Psoas muscle (tissue), 8 donors: ENCODE data around the gene LIN7C. TPM values are rescaled to one million over a fixed set of nuclear protein-coding genes. Genes with fewer than 3 reads are reported as not detected.

ENCODE experiments used
- ATAC-seq, 4 donors: fragments of 200-7000 bp; cut with Tn5 transposase; one replicate each; pipeline ENCODE4 v1.9.1; 2020; ENCODE audit warnings: moderate library complexity in 3 of 4, mild to moderate bottlenecking in 2 of 4
- DNase-seq, 2 donors: peaks; one replicate each; pipeline ENCODE4 v3.0.0-alpha.2; 2020
- H3K27ac ChIP-seq: fragments of 200-600 bp; one replicate; pipeline ENCODE4 v1.8.0; 2022
- H3K27me3 ChIP-seq, 3 donors: fragments of 200-600 bp in 1 of 3; one replicate each; pipeline versions ENCODE4 v1.6.1 to v1.8.0; 2013 to 2022; ENCODE audit warnings: low read length in 2 of 3, mild to moderate bottlenecking in 2 of 3, moderate library complexity in 1 of 3; ENCODE audit not compliant: insufficient read depth in 3 of 3
- H3K36me3 ChIP-seq, 2 donors: fragments of 200-600 bp in 1 of 2; one replicate each; pipeline versions ENCODE4 v1.6.1 to v1.8.0; 2013 to 2022; ENCODE audit warnings: low read depth in 1 of 2, mild to moderate bottlenecking in 1 of 2, moderate library complexity in 1 of 2; ENCODE audit not compliant: insufficient read depth in 1 of 2
- H3K4me1 ChIP-seq: fragments of 200-600 bp; one replicate; pipeline ENCODE4 v1.8.0; 2022
- H3K4me3 ChIP-seq: fragments of 200-600 bp; one replicate; pipeline ENCODE4 v1.8.0; 2022; ENCODE audit warnings: mild to moderate bottlenecking
- H3K9me3 ChIP-seq: fragments of 200-600 bp; one replicate; pipeline ENCODE4 v1.8.0; 2022
- CTCF ChIP-seq: fragments of 200-600 bp; IDR thresholded peaks from one replicate; pipeline ENCODE4 v1.8.0; 2022; ENCODE audit warnings: antibody characterized with exemption
- WGBS, 3 donors: extraction: QIAGEN DNeasy Blood & Tissue Kit; methylation state at CpG; one replicate each; pipeline versions ENCODE4 v1.1.6 to v1.1.7; 2013; 5-methylcytosine and 5-hydroxymethylcytosine counted together
- intact Hi-C, 2 donors: fragments of 100-400 bp; cut with DNase I; formaldehyde crosslinking; loops; one replicate each; pipeline versions ENCODE4 v1.11.0 to v1.14.2; 2022
- polyA plus RNA-seq, 3 donors: library from polyadenylated mRNA; stranded (reverse); fragments of 200-250 nt; gene quantifications; one replicate each; pipeline ENCODE4 v1.2.3, GENCODE V29; 2013
- total RNA-seq, 4 donors: library from RNA; stranded (reverse); fragmentation: NEBNext Ultra II Directional in 2 of 4; extraction: Animal tissue kit (Norgen Biotek cat#: 25700) in 2 of 4; gene quantifications; one replicate each; pipeline versions ENCODE4 v1.2.1 to v1.2.4, GENCODE V29; 2021 to 2023
- donor health status: healthy with polysubstance abuse.
- donor health status: DM: no; HTN: no; CAD: no; lungs with moderate emphysema.
- donor health status: Bipolar disorder and iron deficiency.
- donor health status: healthy.
- donor health status: DM: yes; HTN: yes; CAD: no.
- donor health status: DM: no; HTN: no; CAD: no.
- donor health status: DM: no; HTN: no; CAD: no.
- donor health status: DM: yes; HTN: yes; CAD: no.

LIN7C gene
- total and polyA plus RNA-seq, 7 donors, result 4.2 to 18.9 (median 13.1) TPM

- no peak overlapping the region for H3K4me3 ChIP-seq
- no peak for ATAC-seq
- DNase-seq, result no peak
- no peaks in the 10 kb centered on the region for H3K36me3 ChIP-seq
- 82 to 86% (median 83%) methylated on average over 3 of the region's 3 CpGs for WGBS, 3 donors
- no peak for TF ChIP-seq CTCF
- no peak overlapping the region for H3K27ac ChIP-seq
- no peaks in the 10 kb centered on the region for H3K27me3 ChIP-seq
- intact Hi-C loops, result loop anchor here in 1 of 2 donors (5.0 kb wide), 1 partner anchor 38 kb away; no protein-coding TSS in a partner anchor
- peaks cover 43% of the 10 kb centered on the region for H3K4me1 ChIP-seq
- no peaks in the 10 kb centered on the region for H3K9me3 ChIP-seq
Observed at GRCh38 chr11:27465629-27466028, 40.9 kb downstream of the LIN7C start.

GRCh38 chr11:27464909-27465308 is 41.7 kb downstream of the LIN7C start:
- Histone ChIP-seq H3K27ac (no peak overlapping the region), H3K4me1 (peaks cover 35% of the 10 kb centered on the region), H3K27me3 (no peaks in the 10 kb centered on the region), H3K9me3 (no peaks in the 10 kb centered on the region), H3K36me3 (no peaks in the 10 kb centered on the region), H3K4me3 (no peak overlapping the region)
- TF ChIP-seq CTCF, result no peak
- intact Hi-C loops, result loop anchor here in 1 of 2 donors (5.0 kb wide), 1 partner anchor 38 kb away; no protein-coding TSS in a partner anchor
- DNase-seq, result no peak
- WGBS, 3 donors, result 60 to 71% (median 65%) methylated on average over 2 of the region's 2 CpGs
- no peak for ATAC-seq

GRCh38 chr11:27464289-27464696 is 42.3 kb downstream of the LIN7C start:
- intact Hi-C loops, result no loop called here
- ATAC-seq, result peak in 3 of 4 donors; percentile 39 to 60 (median 51)
- TF ChIP-seq CTCF, result no peak

GRCh38 chr11:27462543-27462942 is 44.0 kb downstream of the LIN7C start:
- WGBS, 3 donors, result 80 to 95% (median 89%) methylated on average over 5 of the region's 5 CpGs
- TF ChIP-seq CTCF, result no peak
- H3K4me3 ChIP-seq, result no peak overlapping the region
- peaks cover 22% of the 10 kb centered on the region for H3K4me1 ChIP-seq
- DNase-seq (no peak), ATAC-seq (no peak)
- no peak overlapping the region for H3K27ac ChIP-seq
- no peaks in the 10 kb centered on the region for H3K36me3 ChIP-seq
- intact Hi-C loops, result no loop called here
- H3K27me3 ChIP-seq, result no peaks in the 10 kb centered on the region
- H3K9me3 ChIP-seq, result no peaks in the 10 kb centered on the region

More at GRCh38 chr11:27464289-27464696, 42.3 kb downstream of the LIN7C start:
- H3K4me1 ChIP-seq, result peaks cover 29% of the 10 kb centered on the region
- H3K27me3 ChIP-seq, result no peaks in the 10 kb centered on the region
- no peak for DNase-seq
- H3K36me3 ChIP-seq, result no peaks in the 10 kb centered on the region
- WGBS, 3 donors, result 88 to 97% (median 94%) methylated on average over 2 of the region's 2 CpGs
- no peaks in the 10 kb centered on the region for H3K9me3 ChIP-seq
- H3K27ac ChIP-seq, result no peak overlapping the region
- H3K4me3 ChIP-seq, result no peak overlapping the region
